DMS53 treated with DMSO at 0.1 percent for 48 hours (cell line): ENCODE measurements around the gene ATP2C2.
"Not testable (repeated sequence)": the region's sequence is repeated elsewhere in the genome, so short reads cannot be mapped to it uniquely, and the experiment has no call there.

Source experiments
- DNase-seq: peaks from one replicate; lab custom pipeline; 2025; ENCODE audit not compliant: unreplicated experiment; lab: John Stamatoyannopoulos, UW

Gene ATP2C2

GRCh38 chr16:84448444-84448843 lies 80.1 kb downstream of the ATP2C2 start:
- no peak for DNase-seq

- peak; percentile 89 for DNase-seq
Measured at GRCh38 chr16:84449156-84450140, 81.1 kb downstream of the ATP2C2 start.

GRCh38 chr16:84450176-84450865 lies 82.0 kb downstream of the ATP2C2 start:
- DNase-seq = no peak

- DNase-seq = not testable (repeated sequence)
Measured at GRCh38 chr16:84451010-84451676, 82.8 kb downstream of the ATP2C2 start.

GRCh38 chr16:84451781-84452180 lies 83.4 kb downstream of the ATP2C2 start:
- no peak for DNase-seq

- no peak for DNase-seq
Measured at GRCh38 chr16:84453061-84453752, 84.9 kb downstream of the ATP2C2 start.

- no peak for DNase-seq
Measured at GRCh38 chr16:84454611-84455010, 86.3 kb downstream of the ATP2C2 start.

- no peak for DNase-seq
Measured at GRCh38 chr16:84455031-84455430, 86.7 kb downstream of the ATP2C2 start.

- no peak for DNase-seq
Measured at GRCh38 chr16:84458606-84459532, 90.5 kb downstream of the ATP2C2 start.

- DNase-seq = no peak
Measured at GRCh38 chr16:84459533-84459894, 91.2 kb downstream of the ATP2C2 start.

- no peak for DNase-seq
Measured at GRCh38 chr16:84459941-84460405, 91.6 kb downstream of the ATP2C2 start.

- DNase-seq = no peak
Measured at GRCh38 chr16:84460406-84461028, 92.2 kb downstream of the ATP2C2 start.

- DNase-seq = no peak
Measured at GRCh38 chr16:84461029-84461412, 92.7 kb downstream of the ATP2C2 start.

GRCh38 chr16:84461413-84462295 lies 93.3 kb downstream of the ATP2C2 start:
- no peak for DNase-seq

GRCh38 chr16:84462296-84463210 lies 94.2 kb downstream of the ATP2C2 start:
- DNase-seq = no peak

- no peak for DNase-seq
Measured at GRCh38 chr16:84463221-84463620, 94.9 kb downstream of the ATP2C2 start.

GRCh38 chr16:84464116-84464515 lies 95.8 kb downstream of the ATP2C2 start:
- no peak for DNase-seq
